ENCODE measurements around the gene ICE2.

ICE2 gene

GRCh38 chr15:60520825-60521368, 42.0 kb upstream of the ICE2 start:
- DNase-seq (ENCODE audit: low read depth) = peak; percentile 81
- TF ChIP-seq CTCF (IDR thresholded peaks at IDR 0.05; ENCODE audit: low read length, missing control alignments) = peak; percentile 95
- H3K4me3 ChIP-seq (replicated peaks; ENCODE audit: low read depth, low read length) = no peak overlapping the region

GRCh38 chr15:60520013-60520824, 41.3 kb upstream of the ICE2 start:
- no peak for DNase-seq (ENCODE audit: low read depth)
- no peak for TF ChIP-seq CTCF (IDR thresholded peaks at IDR 0.05; ENCODE audit: low read length, missing control alignments)

GRCh38 chr15:60519218-60519617, 40.3 kb upstream of the ICE2 start:
- TF ChIP-seq CTCF (IDR thresholded peaks at IDR 0.05; ENCODE audit: low read length, missing control alignments) = no peak
- DNase-seq (ENCODE audit: low read depth) = peak; percentile 18
- no peak overlapping the region for H3K4me3 ChIP-seq (replicated peaks; ENCODE audit: low read depth, low read length)

More at GRCh38 chr15:60520013-60520824, 41.3 kb upstream of the ICE2 start:
- no peak overlapping the region for H3K4me3 ChIP-seq (replicated peaks; ENCODE audit: low read depth, low read length)

- no peak overlapping the region for H3K4me3 ChIP-seq (replicated peaks; ENCODE audit: low read depth, low read length)
- DNase-seq (ENCODE audit: low read depth) = no peak
- no peak for TF ChIP-seq CTCF (IDR thresholded peaks at IDR 0.05; ENCODE audit: low read length, missing control alignments)
These were observed 39.6 kb upstream of the ICE2 start for GRCh38 chr15:60518511-60518910.

GRCh38 chr15:60514261-60514881, 35.4 kb upstream of the ICE2 start:
- no peak overlapping the region for H3K4me3 ChIP-seq (replicated peaks; ENCODE audit: low read depth, low read length)

GRCh38 chr15:60513676-60514075, 34.7 kb upstream of the ICE2 start:
- DNase-seq (ENCODE audit: low read depth) = no peak
- H3K4me3 ChIP-seq (replicated peaks; ENCODE audit: low read depth, low read length) = no peak overlapping the region
- TF ChIP-seq CTCF (IDR thresholded peaks at IDR 0.05; ENCODE audit: low read length, missing control alignments) = no peak

More at GRCh38 chr15:60514261-60514881, 35.4 kb upstream of the ICE2 start:
- DNase-seq (ENCODE audit: low read depth) = no peak
- TF ChIP-seq CTCF (IDR thresholded peaks at IDR 0.05; ENCODE audit: low read length, missing control alignments) = no peak

All from fibroblast of pulmonary artery (primary cell).